ENCODE measurements around the gene UGT1A5. TPM values are rescaled to one million over a fixed set of nuclear protein-coding genes. Genes with fewer than 3 reads are reported as not detected.

The UGT1A5 gene
- polyA plus RNA-seq, 1 experiment: not detected

- ChIA-PET CTCF (no interaction called here), POLR2A (no interaction called here)
- H3K4me3 ChIP-seq (ENCODE audit: low read depth, low read length): no peak overlapping the region
- no peaks in the 10 kb centered on the region for H3K36me3 ChIP-seq (ENCODE audit: control insufficient read depth, insufficient read depth, low read length)
- no peak for DNase-seq (ENCODE audit: low read depth)
- H3K27me3 ChIP-seq (ENCODE audit: control insufficient read depth, insufficient read depth, low read length): no peaks in the 10 kb centered on the region
- TF ChIP-seq, protein P1, sequence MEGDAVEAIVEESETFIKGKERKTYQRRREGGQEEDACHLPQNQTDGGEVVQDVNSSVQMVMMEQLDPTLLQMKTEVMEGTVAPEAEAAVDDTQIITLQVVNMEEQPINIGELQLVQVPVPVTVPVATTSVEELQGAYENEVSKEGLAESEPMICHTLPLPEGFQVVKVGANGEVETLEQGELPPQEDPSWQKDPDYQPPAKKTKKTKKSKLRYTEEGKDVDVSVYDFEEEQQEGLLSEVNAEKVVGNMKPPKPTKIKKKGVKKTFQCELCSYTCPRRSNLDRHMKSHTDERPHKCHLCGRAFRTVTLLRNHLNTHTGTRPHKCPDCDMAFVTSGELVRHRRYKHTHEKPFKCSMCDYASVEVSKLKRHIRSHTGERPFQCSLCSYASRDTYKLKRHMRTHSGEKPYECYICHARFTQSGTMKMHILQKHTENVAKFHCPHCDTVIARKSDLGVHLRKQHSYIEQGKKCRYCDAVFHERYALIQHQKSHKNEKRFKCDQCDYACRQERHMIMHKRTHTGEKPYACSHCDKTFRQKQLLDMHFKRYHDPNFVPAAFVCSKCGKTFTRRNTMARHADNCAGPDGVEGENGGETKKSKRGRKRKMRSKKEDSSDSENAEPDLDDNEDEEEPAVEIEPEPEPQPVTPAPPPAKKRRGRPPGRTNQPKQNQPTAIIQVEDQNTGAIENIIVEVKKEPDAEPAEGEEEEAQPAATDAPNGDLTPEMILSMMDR (IDR thresholded peaks at IDR 0.05; ENCODE audit: insufficient read depth, low read depth, low read length): no peak
These were observed 81.5 kb downstream of the UGT1A5 start for GRCh38 chr2:233794128-233794658.

GRCh38 chr2:233795735-233796171 is 83.0 kb downstream of the UGT1A5 start:
- Histone ChIP-seq H3K36me3 (ENCODE audit: control insufficient read depth, insufficient read depth, low read length) (no peaks in the 10 kb centered on the region), H3K4me3 (ENCODE audit: low read depth, low read length) (no peak overlapping the region), H3K27me3 (ENCODE audit: control insufficient read depth, insufficient read depth, low read length) (no peaks in the 10 kb centered on the region)
- no peak for DNase-seq (ENCODE audit: low read depth)
- CTCF ChIA-PET: no interaction called here
- TF ChIP-seq, protein P1 (IDR thresholded peaks at IDR 0.05; ENCODE audit: insufficient read depth, low read depth, low read length): no peak
- POLR2A ChIA-PET: no interaction called here

- H3K36me3 ChIP-seq (ENCODE audit: control insufficient read depth, insufficient read depth, low read length): no peaks in the 10 kb centered on the region
- CTCF ChIA-PET: no interaction called here
- DNase-seq (ENCODE audit: low read depth): no peak
- TF ChIP-seq, protein P1 (IDR thresholded peaks at IDR 0.05; ENCODE audit: insufficient read depth, low read depth, low read length): no peak
- POLR2A ChIA-PET: no interaction called here
- H3K27me3 ChIP-seq (ENCODE audit: control insufficient read depth, insufficient read depth, low read length): no peaks in the 10 kb centered on the region
- H3K4me3 ChIP-seq (ENCODE audit: low read depth, low read length): no peak overlapping the region
These were observed 83.5 kb downstream of the UGT1A5 start for GRCh38 chr2:233796254-233796653.

DNA sequence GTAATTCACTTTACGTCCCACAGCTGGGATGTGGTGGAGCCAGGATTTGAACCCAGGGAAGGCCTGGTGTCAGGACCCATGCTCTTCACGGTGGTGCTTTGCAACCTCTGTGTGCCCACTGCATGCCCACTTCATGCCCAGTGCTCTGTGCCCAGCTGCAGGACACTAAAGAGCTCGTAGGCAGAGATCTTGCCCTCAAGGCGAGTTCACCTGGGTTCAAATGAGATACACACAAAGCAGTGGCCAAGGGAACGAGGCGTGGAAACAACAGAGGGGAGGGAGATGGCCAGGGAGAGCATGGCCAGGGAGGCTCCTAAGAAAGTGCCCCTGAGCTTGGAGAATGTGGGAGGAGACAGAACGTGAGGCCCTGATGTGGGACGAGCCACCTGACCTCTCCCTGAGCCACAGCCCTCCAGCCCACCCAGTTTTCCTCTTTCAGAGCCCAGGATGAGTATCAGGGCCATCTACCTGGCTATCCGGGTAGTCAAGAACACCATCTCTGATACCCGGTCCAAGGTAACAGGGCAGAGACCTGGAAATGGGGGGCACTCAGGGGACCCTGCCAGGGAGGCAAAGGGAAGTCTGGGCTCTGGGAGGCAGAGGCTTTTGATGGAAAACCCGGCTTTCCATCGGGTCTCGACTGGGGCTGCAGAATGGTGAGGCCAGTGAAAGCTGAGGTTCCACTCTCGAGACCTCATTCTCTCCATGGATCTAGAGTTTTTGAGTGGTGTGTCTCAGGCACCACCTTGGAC is 85.8 kb downstream of the UGT1A5 start:
- no peak for DNase-seq (ENCODE audit: low read depth)
- Histone ChIP-seq H3K27me3 (ENCODE audit: control insufficient read depth, insufficient read depth, low read length) (no peaks in the 10 kb centered on the region), H3K4me3 (ENCODE audit: low read depth, low read length) (no peak overlapping the region), H3K36me3 (ENCODE audit: control insufficient read depth, insufficient read depth, low read length) (no peaks in the 10 kb centered on the region)
- TF ChIP-seq, protein P1 (IDR thresholded peaks at IDR 0.05; ENCODE audit: insufficient read depth, low read depth, low read length): no peak
- ChIA-PET CTCF (no interaction called here), POLR2A (no interaction called here)

DNA sequence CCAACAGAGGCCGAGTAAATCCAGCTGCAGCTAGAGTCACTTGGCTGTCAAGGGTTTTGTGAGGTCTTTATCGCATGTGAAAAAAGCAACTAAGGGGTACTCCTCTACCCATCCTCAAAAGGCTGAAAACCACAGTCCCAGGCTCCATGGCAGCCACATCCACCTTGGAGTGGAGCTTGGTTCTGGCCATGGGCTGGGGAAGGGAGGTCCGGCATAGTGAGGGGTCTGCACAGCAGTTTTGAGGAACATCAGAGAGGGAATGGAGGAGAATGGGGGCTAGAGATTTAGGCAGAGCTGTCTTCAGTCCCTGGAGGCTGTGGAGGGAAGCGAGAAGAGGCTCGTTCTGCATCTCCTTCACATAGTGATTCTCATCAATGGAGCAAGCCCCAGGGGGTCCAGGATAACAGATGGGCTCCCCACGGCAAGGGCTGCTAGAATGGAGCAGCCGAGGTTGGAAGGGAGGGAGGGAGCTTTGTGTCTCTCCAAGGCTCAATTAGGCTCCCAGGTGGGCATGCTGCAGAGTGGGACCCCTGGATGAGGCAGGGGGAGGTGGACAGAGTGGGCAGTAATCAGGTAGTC is 86.5 kb downstream of the UGT1A5 start:
- H3K36me3 ChIP-seq (ENCODE audit: control insufficient read depth, insufficient read depth, low read length): no peaks in the 10 kb centered on the region
- CTCF ChIA-PET: interaction anchor here (1.1 kb wide), 1 partner anchor 13 kb away, joined by 4 read pairs; no protein-coding TSS in a partner anchor
- DNase-seq (ENCODE audit: low read depth): no peak
- TF ChIP-seq, protein P1 (IDR thresholded peaks at IDR 0.05; ENCODE audit: insufficient read depth, low read depth, low read length): no peak
- H3K27me3 ChIP-seq (ENCODE audit: control insufficient read depth, insufficient read depth, low read length): no peaks in the 10 kb centered on the region
- POLR2A ChIA-PET: no interaction called here
- H3K4me3 ChIP-seq (ENCODE audit: low read depth, low read length): no peak overlapping the region

Data from BJ (cell line).